ENCODE data around the gene CADPS.

The CADPS gene

GRCh38 chr3:62557450-62557849 is 317.8 kb downstream of the CADPS start:
- Histone ChIP-seq H3K9me2 (replicated peaks; ENCODE audit: low read depth, low read length) (no peaks in the 10 kb centered on the region), H4K20me1 (ENCODE audit: insufficient read depth, low read length, poor library complexity, severe bottlenecking) (no peaks in the 10 kb centered on the region), H3K79me2 (ENCODE audit: insufficient read depth, low read length) (no peaks in the 10 kb centered on the region), H3K4me2 (ENCODE audit: low read depth, low read length, poor library complexity, severe bottlenecking) (no peak overlapping the region), H3F3A (ENCODE audit: low read depth) (no peaks in the 10 kb centered on the region), H3K27me3 (ENCODE audit: insufficient read depth, low read length, poor library complexity, severe bottlenecking) (no peaks in the 10 kb centered on the region), H3K4me3 (ENCODE audit: low read length, poor library complexity, severe bottlenecking) (no peak overlapping the region), H3K9me3 (ENCODE audit: insufficient read depth, low read depth, low read length) (no peaks in the 10 kb centered on the region), H3K4me1 (ENCODE audit: insufficient read depth, low read length, poor library complexity, severe bottlenecking) (no peaks in the 10 kb centered on the region), H3K9ac (ENCODE audit: low read depth, low read length, poor library complexity, severe bottlenecking) (no peak overlapping the region), H3K36me3 (ENCODE audit: insufficient read depth, low read length) (no peaks in the 10 kb centered on the region), H2AFZ (ENCODE audit: low read length) (no peak overlapping the region)
- TF ChIP-seq CTCF (conservative IDR thresholded peaks at IDR 0.05; ENCODE audit: low read length) (no peak), EZH2phosphoT487 (IDR thresholded peaks at IDR 0.05; ENCODE audit: borderline replicate concordance) (no peak)

- no peak overlapping the region for H3K4me3 ChIP-seq (ENCODE audit: low read length, poor library complexity, severe bottlenecking)
Observed at GRCh38 chr3:62556121-62556815, 318.9 kb downstream of the CADPS start.

GRCh38 chr3:62554264-62554799 is 320.9 kb downstream of the CADPS start:
- no peaks in the 10 kb centered on the region for H4K20me1 ChIP-seq (ENCODE audit: insufficient read depth, low read length, poor library complexity, severe bottlenecking)
- H3F3A ChIP-seq (ENCODE audit: low read depth): no peaks in the 10 kb centered on the region
- H3K4me3 ChIP-seq (ENCODE audit: low read length, poor library complexity, severe bottlenecking): no peak overlapping the region
- TF ChIP-seq CTCF (conservative IDR thresholded peaks at IDR 0.05; ENCODE audit: low read length) (peak; percentile 53), EZH2phosphoT487 (IDR thresholded peaks at IDR 0.05; ENCODE audit: borderline replicate concordance) (no peak)
- H3K9me3 ChIP-seq (ENCODE audit: insufficient read depth, low read depth, low read length): no peaks in the 10 kb centered on the region
- no peak overlapping the region for H2AFZ ChIP-seq (ENCODE audit: low read length)
- no peaks in the 10 kb centered on the region for H3K27me3 ChIP-seq (ENCODE audit: insufficient read depth, low read length, poor library complexity, severe bottlenecking)
- no peaks in the 10 kb centered on the region for H3K79me2 ChIP-seq (ENCODE audit: insufficient read depth, low read length)
- H3K36me3 ChIP-seq (ENCODE audit: insufficient read depth, low read length): no peaks in the 10 kb centered on the region
- H3K4me1 ChIP-seq (ENCODE audit: insufficient read depth, low read length, poor library complexity, severe bottlenecking): no peaks in the 10 kb centered on the region
- H3K9ac ChIP-seq (ENCODE audit: low read depth, low read length, poor library complexity, severe bottlenecking): no peak overlapping the region
- no peak overlapping the region for H3K4me2 ChIP-seq (ENCODE audit: low read depth, low read length, poor library complexity, severe bottlenecking)
- H3K9me2 ChIP-seq (replicated peaks; ENCODE audit: low read depth, low read length): no peaks in the 10 kb centered on the region

More at GRCh38 chr3:62556121-62556815, 318.9 kb downstream of the CADPS start:
- Histone ChIP-seq H3K9ac (ENCODE audit: low read depth, low read length, poor library complexity, severe bottlenecking) (no peak overlapping the region), H3K79me2 (ENCODE audit: insufficient read depth, low read length) (no peaks in the 10 kb centered on the region), H3F3A (ENCODE audit: low read depth) (no peaks in the 10 kb centered on the region), H3K36me3 (ENCODE audit: insufficient read depth, low read length) (no peaks in the 10 kb centered on the region), H4K20me1 (ENCODE audit: insufficient read depth, low read length, poor library complexity, severe bottlenecking) (no peaks in the 10 kb centered on the region), H3K9me3 (ENCODE audit: insufficient read depth, low read depth, low read length) (no peaks in the 10 kb centered on the region), H3K9me2 (replicated peaks; ENCODE audit: low read depth, low read length) (no peaks in the 10 kb centered on the region), H3K4me2 (ENCODE audit: low read depth, low read length, poor library complexity, severe bottlenecking) (no peak overlapping the region), H3K27me3 (ENCODE audit: insufficient read depth, low read length, poor library complexity, severe bottlenecking) (no peaks in the 10 kb centered on the region), H3K4me1 (ENCODE audit: insufficient read depth, low read length, poor library complexity, severe bottlenecking) (no peaks in the 10 kb centered on the region), H2AFZ (ENCODE audit: low read length) (no peak overlapping the region)
- TF ChIP-seq EZH2phosphoT487 (IDR thresholded peaks at IDR 0.05; ENCODE audit: borderline replicate concordance) (no peak), CTCF (conservative IDR thresholded peaks at IDR 0.05; ENCODE audit: low read length) (no peak)

All from Loucy (cell line).